Transverse colon (tissue), 4 donors: Measurements from ENCODE around the gene ESYT2. TPM values are rescaled to one million over a fixed set of nuclear protein-coding genes. Genes with fewer than 3 reads are reported as not detected.

Experiments
- DNase-seq: peaks from one replicate; pipeline ENCODE4 v3.0.0-alpha.2; 2019
- H3K27ac ChIP-seq, 4 donors: fragments of 200-600 bp; sonication (generic); 2 replicates each; pipeline ENCODE4 v1.5.1; 2016 to 2018; ENCODE audit warnings: inconsistent platforms in 4 of 4
- H3K27me3 ChIP-seq: fragments of 200-600 bp; sonication (generic); 2 replicates; pipeline ENCODE4 v1.5.1; 2017; ENCODE audit warnings: inconsistent platforms
- H3K36me3 ChIP-seq, 4 donors: fragments of 200-600 bp; sonication (generic); 2 replicates each; pipeline ENCODE4 v1.5.1; 2017 to 2019; ENCODE audit warnings: inconsistent platforms in 4 of 4
- H3K4me1 ChIP-seq, 4 donors: fragments of 200-600 bp; sonication (generic); 2 replicates each; pipeline ENCODE4 v1.5.1; 2017 to 2020; ENCODE audit warnings: inconsistent platforms in 4 of 4
- H3K4me3 ChIP-seq, 4 donors: fragments of 200-600 bp; sonication (generic); 1 replicate in 1 of 4; 2 replicates in 3 of 4; pipeline versions ENCODE4 v1.5.1 to v1.6.1; 2017 to 2019; ENCODE audit warnings: inconsistent platforms in 4 of 4
- H3K9me3 ChIP-seq, 2 donors: fragments of 200-600 bp; sonication (generic); 2 replicates each; pipeline ENCODE4 v1.5.1; 2017 to 2019; ENCODE audit warnings: inconsistent platforms in 2 of 2
- CTCF ChIP-seq, 5 experiments: fragments of 200-600 bp in 3 of 5; fragments of 450-650 bp in 2 of 5; sonication (generic) in 3 of 5; IDR thresholded peaks; 1 replicate in 2 of 5; 2 replicates in 3 of 5; pipeline ENCODE4 v1.5.1; 2016 to 2017; ENCODE audit warnings: antibody characterized with exemption in 5 of 5, inconsistent platforms in 3 of 5, mild to moderate bottlenecking in 2 of 5, moderate library complexity in 1 of 5
- EP300 ChIP-seq: sonication (generic); formaldehyde crosslinking; IDR thresholded peaks from one replicate; pipeline ENCODE4 v1.6.1; 2017; ENCODE audit warnings: antibody characterized with exemption, low read depth
- POLR2A ChIP-seq: fragments of 450-650 bp; IDR thresholded peaks from one replicate; pipeline ENCODE4 v1.6.1; 2016; ENCODE audit warnings: antibody characterized with exemption, mild to moderate bottlenecking, moderate library complexity
- POLR2AphosphoS5 ChIP-seq, 3 donors: sonication (generic); formaldehyde crosslinking; IDR thresholded peaks; one replicate each; pipeline ENCODE4 v1.6.1; 2016; ENCODE audit warnings: antibody characterized with exemption in 3 of 3
- WGBS, 2 donors: methylation state at CpG; one replicate each; pipeline ENCODE4 v1.1.5; 2018; ENCODE audit warnings: low coverage in 1 of 2; 5-methylcytosine and 5-hydroxymethylcytosine counted together
- in situ Hi-C, 4 donors: fragments of 200-750 bp; cut with MboI; loops; one replicate each; pipeline versions ENCODE4 v1.15.0 to v1.15.1; 2017; ENCODE audit warnings: low sequenced_read_pairs in 3 of 4, low pct_ligation_motif_present in 1 of 4, low pct_unique_long_range_greater_than_20kb in 1 of 4
- intact Hi-C: fragments of 100-400 bp; cut with DNase I; formaldehyde crosslinking; loops from one replicate; pipeline ENCODE4 v1.15.1; 2023; ENCODE audit warnings: low total_unique reads
- total RNA-seq, 4 donors: library from RNA; depleted of rRNA; stranded (reverse); fragments of >200 nt; gene quantifications; one replicate each; pipeline ENCODE4 v1.1.0, GENCODE V29; 2016

Gene ESYT2
- total RNA-seq, 4 donors from 2014 or later, result 78.6 to 113 (median 87.3) TPM

GRCh38 chr7:158831738-158832091 lies 2.4 kb upstream of the ESYT2 start:
- no peak for DNase-seq
- in situ Hi-C loops (no loop called here), intact Hi-C loops (no loop called here)
- no peaks in the 10 kb centered on the region for H3K27me3 ChIP-seq
- H3K4me3 ChIP-seq, result no peak overlapping the region
- WGBS, 2 donors, result 78% methylated on average over 6 of the region's 6 CpGs; no CpG with 5 or more reads in 1 of the 2 donors
- H3K27ac ChIP-seq, result no peak overlapping the region
- H3K4me1 ChIP-seq, result peaks cover 5 to 23% (median 14%) of the 10 kb centered on the region in 4 donors
- H3K9me3 ChIP-seq, result no peaks in the 10 kb centered on the region
- TF ChIP-seq CTCF (IDR thresholded peaks at IDR 0.05) (no peak), POLR2AphosphoS5 (IDR thresholded peaks at IDR 0.05) (no peak), POLR2A (no peak), EP300 (no peak)
- H3K36me3 ChIP-seq, result no peaks in the 10 kb centered on the region

GRCh38 chr7:158830211-158830723 lies 958 bp upstream of the ESYT2 start:
- in situ Hi-C loops, result no loop called here
- peaks cover 5 to 33% (median 15%) of the 10 kb centered on the region in 4 donors for H3K4me1 ChIP-seq
- TF ChIP-seq POLR2A (no peak), CTCF (IDR thresholded peaks at IDR 0.05) (no peak), POLR2AphosphoS5 (IDR thresholded peaks at IDR 0.05) (no peak), EP300 (no peak)
- 3 to 4% methylated on average over 2 to 14 of the region's 14 CpGs for WGBS, 2 donors
- no peaks in the 10 kb centered on the region for H3K36me3 ChIP-seq
- no peaks in the 10 kb centered on the region for H3K27me3 ChIP-seq
- H3K9me3 ChIP-seq, result no peaks in the 10 kb centered on the region
- DNase-seq, result no peak
- H3K27ac ChIP-seq, result peak overlapping the region; percentile 98 to 100 (median 100)
- H3K4me3 ChIP-seq, result peak overlapping the region; percentile 69 to 93 (median 84)
- intact Hi-C loops, result no loop called here

- no peaks in the 10 kb centered on the region for H3K27me3 ChIP-seq
- in situ Hi-C loops, result no loop called here
- intact Hi-C loops, result no loop called here
- peak overlapping the region; percentile 69 to 98 (median 88) for H3K4me3 ChIP-seq
- H3K4me1 ChIP-seq, result peaks cover 5 to 46% (median 16%) of the 10 kb centered on the region in 4 donors
- peak overlapping the region; percentile 98 to 100 (median 100) for H3K27ac ChIP-seq
- DNase-seq, result no peak
- WGBS, 2 donors, result 0% methylated on average over 1 of the region's 38 CpGs; no CpG with 5 or more reads in 1 of the 2 donors
- H3K9me3 ChIP-seq, result no peaks in the 10 kb centered on the region
- no peaks in the 10 kb centered on the region for H3K36me3 ChIP-seq
- TF ChIP-seq POLR2A (no peak), POLR2AphosphoS5 (IDR thresholded peaks at IDR 0.05) (no peak), EP300 (no peak), CTCF (IDR thresholded peaks at IDR 0.05) (no peak)
These were observed 328 bp downstream of the ESYT2 start for GRCh38 chr7:158829021-158829341.

- DNase-seq, result peak; percentile 62
- no peaks in the 10 kb centered on the region for H3K9me3 ChIP-seq
- 2% methylated on average over 17 to 72 of the region's 82 CpGs for WGBS, 2 donors
- H3K27ac ChIP-seq, result peak overlapping the region; percentile 98 to 100 (median 100)
- H3K4me3 ChIP-seq, result peak overlapping the region; percentile 69 to 98 (median 88)
- TF ChIP-seq POLR2A (peak; percentile 24), POLR2AphosphoS5 (IDR thresholded peaks at IDR 0.05) (no peak)
- H3K27me3 ChIP-seq, result no peaks in the 10 kb centered on the region
- H3K4me1 ChIP-seq, result peaks cover 5 to 52% (median 18%) of the 10 kb centered on the region in 4 donors
- in situ Hi-C loops (no loop called here), intact Hi-C loops (no loop called here)
- no peaks in the 10 kb centered on the region for H3K36me3 ChIP-seq
These were observed 932 bp downstream of the ESYT2 start for GRCh38 chr7:158828133-158829020.
